Fibroblast of pulmonary artery (primary cell): ENCODE data around the gene MRPL30.
A peak's percentile ranks its signal among the peaks of the same experiment; 100 is the strongest.

Experiments used
- DNase-seq: peaks from one replicate; pipeline ENCODE4 v3.0.0-alpha.2; 2010; ENCODE audit warnings: low read depth
- H3K4me3 ChIP-seq: replicated peaks from 2 replicates; pipeline ENCODE4 v1.5.1; 2011; ENCODE audit warnings: low read depth, mild to moderate bottlenecking, control low read depth, low read length, moderate library complexity
- TF ChIP-seq, protein P1 (sequence below): IDR thresholded peaks from 2 replicates; pipeline ENCODE4 v1.5.1; 2011; ENCODE audit warnings: mild to moderate bottlenecking, control low read depth, low read length, inconsistent platforms; ENCODE audit errors: missing control alignments

MRPL30 gene

DNA sequence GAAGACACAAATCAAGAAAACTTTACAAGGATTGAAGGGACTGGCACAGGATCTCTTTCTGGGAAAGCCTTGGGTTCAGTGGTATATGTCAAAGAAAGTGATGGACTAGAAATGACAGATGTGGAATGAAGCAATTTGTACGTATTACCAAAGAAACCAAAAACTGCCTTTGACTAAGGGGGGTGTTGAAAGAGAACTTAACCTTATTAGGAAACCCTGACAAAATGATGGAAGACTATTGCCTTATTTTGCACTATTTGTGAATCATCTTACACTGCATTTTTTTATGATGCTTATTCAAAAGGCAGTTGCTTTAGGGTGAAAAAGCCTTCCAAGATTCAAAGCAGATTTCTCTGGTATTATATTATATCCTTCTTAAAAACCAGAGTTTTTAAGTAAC, 30.3 kb upstream of the MRPL30 start:
- TF ChIP-seq, protein P1, sequence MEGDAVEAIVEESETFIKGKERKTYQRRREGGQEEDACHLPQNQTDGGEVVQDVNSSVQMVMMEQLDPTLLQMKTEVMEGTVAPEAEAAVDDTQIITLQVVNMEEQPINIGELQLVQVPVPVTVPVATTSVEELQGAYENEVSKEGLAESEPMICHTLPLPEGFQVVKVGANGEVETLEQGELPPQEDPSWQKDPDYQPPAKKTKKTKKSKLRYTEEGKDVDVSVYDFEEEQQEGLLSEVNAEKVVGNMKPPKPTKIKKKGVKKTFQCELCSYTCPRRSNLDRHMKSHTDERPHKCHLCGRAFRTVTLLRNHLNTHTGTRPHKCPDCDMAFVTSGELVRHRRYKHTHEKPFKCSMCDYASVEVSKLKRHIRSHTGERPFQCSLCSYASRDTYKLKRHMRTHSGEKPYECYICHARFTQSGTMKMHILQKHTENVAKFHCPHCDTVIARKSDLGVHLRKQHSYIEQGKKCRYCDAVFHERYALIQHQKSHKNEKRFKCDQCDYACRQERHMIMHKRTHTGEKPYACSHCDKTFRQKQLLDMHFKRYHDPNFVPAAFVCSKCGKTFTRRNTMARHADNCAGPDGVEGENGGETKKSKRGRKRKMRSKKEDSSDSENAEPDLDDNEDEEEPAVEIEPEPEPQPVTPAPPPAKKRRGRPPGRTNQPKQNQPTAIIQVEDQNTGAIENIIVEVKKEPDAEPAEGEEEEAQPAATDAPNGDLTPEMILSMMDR, result no peak
- peak; percentile 12 for DNase-seq

GRCh38 chr2:99152199-99152895, 28.6 kb upstream of the MRPL30 start:
- no peak for DNase-seq
- H3K4me3 ChIP-seq, result no peak overlapping the region
- TF ChIP-seq, protein P1, result no peak

More for the DNA sequence above, 30.3 kb upstream of the MRPL30 start:
- H3K4me3 ChIP-seq, result no peak overlapping the region

GRCh38 chr2:99153921-99154604, 26.9 kb upstream of the MRPL30 start:
- TF ChIP-seq, protein P1, result no peak
- peak; percentile 14 for DNase-seq
- H3K4me3 ChIP-seq, result peak overlapping the region; percentile 64

- peak within 1 kb of the TSS; percentile 64 for H3K4me3 ChIP-seq
- TF ChIP-seq, protein P1, result peak; percentile 13
- peak; percentile 89 for DNase-seq
These were observed 26.1 kb upstream of the MRPL30 start, which contains the start of the genes LIPT1 and TSGA10 for GRCh38 chr2:99154643-99155536. Gene LIPT1, plus strand, starts transcription at chr2:99154967. Its CDS starts 6,991 bp downstream, at chr2:99161958. Gene TSGA10, minus strand, starts transcription at chr2:99154942. Its CDS starts 45,503 bp downstream, at chr2:99109439.

DNA sequence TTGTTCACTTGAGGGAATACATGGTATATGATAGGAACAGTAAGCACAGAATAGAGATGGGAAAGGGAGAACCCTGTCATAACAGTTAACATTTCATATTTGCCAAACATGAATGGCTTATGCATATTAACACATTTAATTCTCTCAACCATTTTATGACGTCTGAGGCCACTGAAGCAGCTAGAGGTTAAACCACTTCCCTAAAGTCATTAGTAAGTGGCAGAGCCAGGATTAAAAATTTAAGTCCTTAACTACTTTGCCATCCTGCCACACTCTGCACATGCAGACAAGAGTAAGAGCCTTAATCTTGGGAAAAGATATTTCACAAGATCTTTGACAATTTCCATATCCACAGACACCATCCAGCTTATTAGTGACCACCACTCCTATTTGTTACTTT, 24.1 kb upstream of the MRPL30 start:
- no peak for DNase-seq
- H3K4me3 ChIP-seq, result no peak overlapping the region
- TF ChIP-seq, protein P1, result no peak

DNA sequence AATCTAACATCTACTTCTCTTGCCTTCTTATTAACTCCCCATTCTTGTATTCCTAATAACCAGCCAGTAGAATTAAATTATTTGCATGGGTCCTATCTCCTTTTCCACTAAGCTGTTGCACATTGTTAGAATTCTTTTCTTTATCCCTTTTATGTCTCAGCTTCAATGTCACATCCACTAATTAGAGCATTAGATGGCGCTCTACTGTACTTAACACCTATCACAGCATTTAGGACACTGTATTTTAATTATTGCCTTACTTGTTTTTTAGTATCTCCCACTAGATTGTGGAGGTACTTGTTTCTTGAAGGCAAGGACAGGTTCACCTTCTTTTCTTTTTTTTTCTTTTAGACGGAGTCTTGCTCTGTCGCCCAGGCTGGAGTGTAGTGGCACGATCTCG, 22.4 kb upstream of the MRPL30 start:
- TF ChIP-seq, protein P1, result no peak
- no peak overlapping the region for H3K4me3 ChIP-seq
- DNase-seq, result no peak
